ENCODE results near the gene TERF2IP. TPM values are rescaled to one million over a fixed set of nuclear protein-coding genes. Genes with fewer than 3 reads are reported as not detected.
A peak's percentile ranks its signal among the peaks of the same experiment; 100 is the strongest.

The TERF2IP gene
- total and polyA plus RNA-seq, 9 of the 15 experiments (the other 6 are each of a cell fraction or from before 2014, with no cell fraction given): 14.5 to 64.2 (median 47.0) TPM

- TF ChIP-seq, protein P1, sequence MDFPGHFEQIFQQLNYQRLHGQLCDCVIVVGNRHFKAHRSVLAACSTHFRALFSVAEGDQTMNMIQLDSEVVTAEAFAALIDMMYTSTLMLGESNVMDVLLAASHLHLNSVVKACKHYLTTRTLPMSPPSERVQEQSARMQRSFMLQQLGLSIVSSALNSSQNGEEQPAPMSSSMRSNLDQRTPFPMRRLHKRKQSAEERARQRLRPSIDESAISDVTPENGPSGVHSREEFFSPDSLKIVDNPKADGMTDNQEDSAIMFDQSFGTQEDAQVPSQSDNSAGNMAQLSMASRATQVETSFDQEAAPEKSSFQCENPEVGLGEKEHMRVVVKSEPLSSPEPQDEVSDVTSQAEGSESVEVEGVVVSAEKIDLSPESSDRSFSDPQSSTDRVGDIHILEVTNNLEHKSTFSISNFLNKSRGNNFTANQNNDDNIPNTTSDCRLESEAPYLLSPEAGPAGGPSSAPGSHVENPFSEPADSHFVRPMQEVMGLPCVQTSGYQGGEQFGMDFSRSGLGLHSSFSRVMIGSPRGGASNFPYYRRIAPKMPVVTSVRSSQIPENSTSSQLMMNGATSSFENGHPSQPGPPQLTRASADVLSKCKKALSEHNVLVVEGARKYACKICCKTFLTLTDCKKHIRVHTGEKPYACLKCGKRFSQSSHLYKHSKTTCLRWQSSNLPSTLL (IDR thresholded peaks at IDR 0.05): no peak
- TF ChIP-seq TBP (optimal IDR thresholded peaks at IDR 0.05; ENCODE audit: low read depth, low read length) (no peak), NCOA1 (IDR thresholded peaks at IDR 0.05; ENCODE audit: low read depth) (peak; percentile 37; the same call in 1 of the 2 replicates), NFXL1 (CRISPR knock-in tag; IDR thresholded peaks at IDR 0.05) (no peak), SMAD4 (CRISPR knock-in tag; conservative IDR thresholded peaks at IDR 0.05) (peak; percentile 39; the same call in 1 of the 2 replicates), ZC3H4 (CRISPR knock-in tag; IDR thresholded peaks at IDR 0.05; ENCODE audit: borderline replicate concordance) (no peak), ZBTB17 (CRISPR knock-in tag; IDR thresholded peaks at IDR 0.05) (no peak), ZNF165 (CRISPR knock-in tag; IDR thresholded peaks at IDR 0.05; ENCODE audit: borderline replicate concordance) (no peak), CEBPB (tag; IDR thresholded peaks at IDR 0.05) (no peak), NEUROD1 (IDR thresholded peaks at IDR 0.05; ENCODE audit: borderline replicate concordance, low read depth, low read length, partially characterized antibody) (peak; percentile 41), MCM2 (IDR thresholded peaks at IDR 0.05; ENCODE audit: low read depth) (no peak), TRIM24 (IDR thresholded peaks at IDR 0.05) (peak; percentile 62 to 73), L3MBTL2 (IDR thresholded peaks at IDR 0.05) (no peak), NFYB (IDR thresholded peaks at IDR 0.05; ENCODE audit: extremely low read depth, insufficient read length) (no peak), ZNF764 (CRISPR knock-in tag; IDR thresholded peaks at IDR 0.05; ENCODE audit: low read depth) (no peak), HBP1 (CRISPR knock-in tag; IDR thresholded peaks at IDR 0.05) (0 out of 2 replicates have a peak, but pooled peaks have one; percentile 76), MTA2 (IDR thresholded peaks at IDR 0.05; ENCODE audit: low read depth) (peak; percentile 92), MIER1 (IDR thresholded peaks at IDR 0.05; ENCODE audit: low read depth) (no peak), CC2D1A (IDR thresholded peaks at IDR 0.05) (peak; percentile 81; the same call in 1 of the 2 replicates), TBL1XR1 (IDR thresholded peaks at IDR 0.05; ENCODE audit: low read length in 2 of 2) (peak in 1 of 2 experiments; percentile 80; a peak in 1 of 4 replicates), POLR2A (conservative IDR thresholded peaks at IDR 0.05) (no peak), RBFOX2 (IDR thresholded peaks at IDR 0.05; ENCODE audit: low read depth, low read length) (no peak), KAT2B (IDR thresholded peaks at IDR 0.05; ENCODE audit: low read depth, low read length) (no peak), LARP7 (IDR thresholded peaks at IDR 0.05) (no peak), RAD21 (CRISPR knock-in tag; conservative IDR thresholded peaks at IDR 0.05 in 1 of 2, IDR thresholded peaks at IDR 0.05 in 1 of 2) (peak; percentile 77 to 87)
- TF ChIP-seq, protein P2, sequence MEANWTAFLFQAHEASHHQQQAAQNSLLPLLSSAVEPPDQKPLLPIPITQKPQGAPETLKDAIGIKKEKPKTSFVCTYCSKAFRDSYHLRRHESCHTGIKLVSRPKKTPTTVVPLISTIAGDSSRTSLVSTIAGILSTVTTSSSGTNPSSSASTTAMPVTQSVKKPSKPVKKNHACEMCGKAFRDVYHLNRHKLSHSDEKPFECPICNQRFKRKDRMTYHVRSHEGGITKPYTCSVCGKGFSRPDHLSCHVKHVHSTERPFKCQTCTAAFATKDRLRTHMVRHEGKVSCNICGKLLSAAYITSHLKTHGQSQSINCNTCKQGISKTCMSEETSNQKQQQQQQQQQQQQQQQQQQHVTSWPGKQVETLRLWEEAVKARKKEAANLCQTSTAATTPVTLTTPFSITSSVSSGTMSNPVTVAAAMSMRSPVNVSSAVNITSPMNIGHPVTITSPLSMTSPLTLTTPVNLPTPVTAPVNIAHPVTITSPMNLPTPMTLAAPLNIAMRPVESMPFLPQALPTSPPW (CRISPR knock-in tag; IDR thresholded peaks at IDR 0.05): peak; percentile 54
- TF ChIP-seq, protein P3, sequence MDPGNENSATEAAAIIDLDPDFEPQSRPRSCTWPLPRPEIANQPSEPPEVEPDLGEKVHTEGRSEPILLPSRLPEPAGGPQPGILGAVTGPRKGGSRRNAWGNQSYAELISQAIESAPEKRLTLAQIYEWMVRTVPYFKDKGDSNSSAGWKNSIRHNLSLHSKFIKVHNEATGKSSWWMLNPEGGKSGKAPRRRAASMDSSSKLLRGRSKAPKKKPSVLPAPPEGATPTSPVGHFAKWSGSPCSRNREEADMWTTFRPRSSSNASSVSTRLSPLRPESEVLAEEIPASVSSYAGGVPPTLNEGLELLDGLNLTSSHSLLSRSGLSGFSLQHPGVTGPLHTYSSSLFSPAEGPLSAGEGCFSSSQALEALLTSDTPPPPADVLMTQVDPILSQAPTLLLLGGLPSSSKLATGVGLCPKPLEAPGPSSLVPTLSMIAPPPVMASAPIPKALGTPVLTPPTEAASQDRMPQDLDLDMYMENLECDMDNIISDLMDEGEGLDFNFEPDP (CRISPR knock-in tag; IDR thresholded peaks at IDR 0.05): no peak
Observed at GRCh38 chr16:75621170-75621477, 26.4 kb upstream of the TERF2IP start (continued).

All from K562 (cell line).